Naive B cell (primary cell): ENCODE measurements around the gene IFT20. TPM values are rescaled to one million over a fixed set of nuclear protein-coding genes. Genes with fewer than 3 reads are reported as not detected.
A peak's percentile ranks its signal among the peaks of the same experiment; 100 is the strongest.
"Not testable (repeated sequence)": the region's sequence is repeated elsewhere in the genome, so short reads cannot be mapped to it uniquely, and the experiment has no call there.

Experiments used
- ATAC-seq, 2 donors: fragments of 150-1000 bp; cut with Tn5 transposase; 2 replicates each; pipeline ENCODE4 v1.10.0; 2021; ENCODE audit warnings: low read depth in 2 of 2, mild to moderate bottlenecking in 2 of 2, moderate library complexity in 2 of 2
- DNase-seq: peaks from one replicate; pipeline ENCODE4 v3.0.0; 2022
- H3K27ac Mint-ChIP-seq, 6 donors: one replicate each; pipeline ENCODE4 v1.8.0; 2020 to 2022; ENCODE audit warnings: mild to moderate bottlenecking in 6 of 6, mixed read lengths in 6 of 6, moderate library complexity in 5 of 6, inconsistent platforms in 2 of 6
- H3K27me3 Mint-ChIP-seq, 3 donors: one replicate each; pipeline ENCODE4 v1.8.0; 2021 to 2022; ENCODE audit warnings: mixed read lengths in 3 of 3, mild to moderate bottlenecking in 1 of 3
- H3K36me3 Mint-ChIP-seq, 2 donors: one replicate each; pipeline ENCODE4 v1.8.0; 2020 to 2022; ENCODE audit warnings: mixed read lengths in 2 of 2, inconsistent platforms in 1 of 2, mild to moderate bottlenecking in 1 of 2
- H3K4me1 Mint-ChIP-seq, 3 donors: one replicate each; pipeline ENCODE4 v1.8.0; 2020 to 2022; ENCODE audit warnings: mixed read lengths in 3 of 3, inconsistent platforms in 1 of 3, mild to moderate bottlenecking in 1 of 3, moderate library complexity in 1 of 3
- H3K4me3 Mint-ChIP-seq, 8 donors: one replicate each; pipeline ENCODE4 v1.8.0; 2020 to 2022; ENCODE audit warnings: mild to moderate bottlenecking in 8 of 8, mixed read lengths in 8 of 8, moderate library complexity in 8 of 8, inconsistent platforms in 2 of 8
- H3K9me3 Mint-ChIP-seq, 7 donors: one replicate each; pipeline ENCODE4 v1.8.0; 2020 to 2022; ENCODE audit warnings: mixed read lengths in 7 of 7, mild to moderate bottlenecking in 5 of 7, inconsistent platforms in 2 of 7, moderate library complexity in 1 of 7
- polyA plus RNA-seq, 6 donors: library from polyadenylated mRNA; unstranded; fragments of 300-500 nt; fragmentation: Illumina TruSeq; gene quantifications; one replicate each; pipeline ENCODE4 v1.2.3, GENCODE V29; 2021; ENCODE audit warnings: low read depth in 6 of 6

IFT20 gene
- polyA plus RNA-seq, 6 donors from 2014 or later, result 41.5 to 53.9 (median 49.3) TPM

- H3K27ac Mint-ChIP-seq, result peak overlapping the region in 1 of 6 donors; percentile 3
These were observed 13.7 kb upstream of the IFT20 start for GRCh38 chr17:28348979-28349378.

DNA sequence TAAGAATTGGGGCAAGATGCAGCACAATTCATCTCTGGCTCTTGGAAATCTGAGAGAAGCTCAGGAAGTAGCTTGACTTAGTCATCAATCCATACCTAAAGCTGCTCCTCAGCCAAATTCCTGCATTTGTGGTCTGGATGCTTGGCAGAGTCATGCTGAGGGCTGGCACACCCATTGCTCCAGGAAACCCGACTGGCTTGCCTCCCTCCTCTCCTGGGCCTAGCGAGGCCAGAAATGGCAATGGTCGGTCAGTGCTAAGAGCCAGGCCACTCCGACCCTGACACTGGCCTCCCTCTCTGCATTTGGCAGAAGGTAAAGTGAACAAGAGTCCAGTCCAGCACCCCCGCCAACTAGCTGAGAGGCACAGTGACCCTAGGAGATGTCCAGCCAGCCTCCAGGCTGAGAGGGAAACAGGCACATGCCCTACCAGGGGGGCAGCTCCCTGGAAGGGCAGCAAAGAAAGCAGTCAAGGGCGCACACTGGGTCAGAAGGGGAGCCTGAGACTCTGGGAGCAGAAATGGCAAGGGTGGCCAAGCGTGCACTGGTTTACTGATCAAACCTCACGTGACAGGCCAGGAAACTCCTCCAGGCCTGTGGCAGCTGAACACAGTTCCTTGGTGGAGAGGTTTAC is 12.1 kb upstream of the IFT20 start:
- DNase-seq (no peak), ATAC-seq (no peak)
- no peaks in the 10 kb centered on the region for H3K9me3 Mint-ChIP-seq
- H3K36me3 Mint-ChIP-seq, result peaks cover 0 to 4% of the 10 kb centered on the region in 2 donors
- peaks cover 0 to 4% (median 2%) of the 10 kb centered on the region in 3 donors for H3K4me1 Mint-ChIP-seq
- no peak overlapping the region for H3K4me3 Mint-ChIP-seq
- H3K27ac Mint-ChIP-seq, result peak overlapping the region in 1 of 6 donors; percentile 9
- H3K27me3 Mint-ChIP-seq, result no peaks in the 10 kb centered on the region

More at GRCh38 chr17:28348979-28349378, 13.7 kb upstream of the IFT20 start:
- no peak for DNase-seq
- H3K9me3 Mint-ChIP-seq, result no peaks in the 10 kb centered on the region
- H3K36me3 Mint-ChIP-seq, result peaks cover 0 to 4% of the 10 kb centered on the region in 2 donors
- no peaks in the 10 kb centered on the region for H3K27me3 Mint-ChIP-seq
- no peak for ATAC-seq
- H3K4me1 Mint-ChIP-seq, result peaks cover 0 to 4% (median 2%) of the 10 kb centered on the region in 3 donors
- no peak overlapping the region for H3K4me3 Mint-ChIP-seq

DNA sequence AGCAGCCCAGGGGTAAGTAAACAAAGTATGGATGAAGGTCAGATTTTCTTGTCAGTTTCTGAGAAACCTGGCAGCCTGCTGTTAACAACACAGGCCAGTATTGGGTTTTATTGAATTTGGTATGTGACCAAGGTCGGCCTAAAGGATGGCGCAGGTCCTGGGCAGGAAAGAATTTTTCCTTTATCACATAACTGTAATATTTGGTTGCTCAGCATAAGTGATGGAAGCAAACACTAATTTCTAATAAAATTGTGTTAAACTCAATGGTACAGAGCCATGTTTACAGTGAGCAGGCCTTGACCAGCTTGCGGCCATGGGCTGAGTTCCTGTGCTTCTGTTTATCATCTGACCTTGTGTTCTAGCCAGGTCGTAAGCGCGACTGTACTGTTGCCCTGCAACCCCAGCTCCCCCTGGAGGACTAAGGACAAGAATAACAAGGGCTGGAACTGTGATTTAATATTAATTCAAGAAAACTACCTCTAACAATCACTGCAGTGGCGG is 11.5 kb upstream of the IFT20 start:
- no peak overlapping the region for H3K4me3 Mint-ChIP-seq
- H3K27ac Mint-ChIP-seq, result peak overlapping the region in 1 of 6 donors; percentile 9
- DNase-seq (no peak), ATAC-seq (no peak)
- peaks cover 0 to 4% of the 10 kb centered on the region in 2 donors for H3K36me3 Mint-ChIP-seq
- H3K4me1 Mint-ChIP-seq, result peaks cover 0 to 4% (median 2%) of the 10 kb centered on the region in 3 donors
- no peaks in the 10 kb centered on the region for H3K27me3 Mint-ChIP-seq
- H3K9me3 Mint-ChIP-seq, result no peaks in the 10 kb centered on the region

DNA sequence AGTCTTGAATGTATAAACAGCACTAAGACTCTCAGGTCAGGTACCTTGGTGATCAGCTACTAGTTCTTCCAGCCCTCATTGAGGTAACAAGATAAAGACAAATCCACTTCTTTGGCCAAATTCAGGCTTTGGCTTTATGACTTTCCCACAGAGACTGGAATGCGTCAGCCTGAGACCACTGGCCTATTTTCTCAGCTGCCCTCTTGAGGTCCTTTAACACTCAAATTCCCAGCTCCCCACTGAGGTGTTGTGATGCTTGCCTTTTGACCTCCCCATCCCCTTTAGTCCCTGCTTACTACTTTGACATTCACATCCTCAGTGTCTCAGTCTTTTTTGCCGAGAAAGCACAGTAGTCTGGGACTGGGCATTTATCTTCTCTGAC is 10.9 kb upstream of the IFT20 start:
- Mint-ChIP-seq H3K27ac (peak overlapping the region in 2 of 6 donors; percentile 9 to 20), H3K4me3 (no peak overlapping the region), H3K9me3 (no peaks in the 10 kb centered on the region), H3K4me1 (peaks cover 0 to 4% (median 2%) of the 10 kb centered on the region in 3 donors), H3K36me3 (peaks cover 0 to 4% of the 10 kb centered on the region in 2 donors), H3K27me3 (no peaks in the 10 kb centered on the region)
- DNase-seq (no peak), ATAC-seq (no peak)

- Mint-ChIP-seq H3K27ac (peak overlapping the region in 1 of 6 donors; percentile 47), H3K9me3 (no peaks in the 10 kb centered on the region), H3K4me3 (no peak overlapping the region), H3K4me1 (peaks cover 0 to 2% (median 0%) of the 10 kb centered on the region in 3 donors), H3K36me3 (peaks cover 0 to 4% of the 10 kb centered on the region in 2 donors), H3K27me3 (no peaks in the 10 kb centered on the region)
- no peak for DNase-seq
- ATAC-seq, result no peak
These were observed 10.3 kb upstream of the IFT20 start for GRCh38 chr17:28345419-28346198.

- DNase-seq (no peak), ATAC-seq (no peak)
- Mint-ChIP-seq H3K4me3 (no peak overlapping the region), H3K9me3 (no peaks in the 10 kb centered on the region), H3K27me3 (no peaks in the 10 kb centered on the region), H3K27ac (peak overlapping the region in 1 of 6 donors; percentile 50), H3K4me1 (peaks cover 0 to under 1% (median 0%) of the 10 kb centered on the region in 3 donors), H3K36me3 (no peaks in the 10 kb centered on the region)
These were observed 9.2 kb upstream of the IFT20 start for GRCh38 chr17:28344435-28344901.

DNA sequence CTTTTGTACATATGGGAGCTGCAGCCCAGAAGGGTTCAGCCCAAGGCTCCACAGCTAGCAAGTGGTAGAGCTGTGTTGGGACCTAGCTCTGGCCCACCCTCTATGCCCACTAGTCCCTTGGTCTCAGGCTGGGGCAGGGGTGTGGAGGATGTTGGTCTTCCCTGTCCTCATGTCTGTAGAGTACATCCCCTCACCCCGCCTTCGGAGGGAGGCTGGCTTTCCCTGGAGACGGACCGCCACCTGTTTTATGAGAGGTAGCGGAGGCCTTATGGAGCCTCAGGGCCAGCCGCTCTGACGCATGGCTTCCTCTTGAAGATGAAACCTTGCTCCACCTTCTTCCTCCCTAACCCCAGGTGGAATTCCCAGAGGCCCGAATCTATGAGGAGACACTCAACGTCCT is 8.7 kb upstream of the IFT20 start:
- H3K9me3 Mint-ChIP-seq, result no peaks in the 10 kb centered on the region
- peak overlapping the region in 1 of 6 donors; percentile 50 for H3K27ac Mint-ChIP-seq
- H3K36me3 Mint-ChIP-seq, result no peaks in the 10 kb centered on the region
- H3K27me3 Mint-ChIP-seq, result no peaks in the 10 kb centered on the region
- ATAC-seq (no peak), DNase-seq (no peak)
- no peak overlapping the region for H3K4me3 Mint-ChIP-seq
- H3K4me1 Mint-ChIP-seq, result peaks cover 0 to 4% (median 0%) of the 10 kb centered on the region in 3 donors

DNA sequence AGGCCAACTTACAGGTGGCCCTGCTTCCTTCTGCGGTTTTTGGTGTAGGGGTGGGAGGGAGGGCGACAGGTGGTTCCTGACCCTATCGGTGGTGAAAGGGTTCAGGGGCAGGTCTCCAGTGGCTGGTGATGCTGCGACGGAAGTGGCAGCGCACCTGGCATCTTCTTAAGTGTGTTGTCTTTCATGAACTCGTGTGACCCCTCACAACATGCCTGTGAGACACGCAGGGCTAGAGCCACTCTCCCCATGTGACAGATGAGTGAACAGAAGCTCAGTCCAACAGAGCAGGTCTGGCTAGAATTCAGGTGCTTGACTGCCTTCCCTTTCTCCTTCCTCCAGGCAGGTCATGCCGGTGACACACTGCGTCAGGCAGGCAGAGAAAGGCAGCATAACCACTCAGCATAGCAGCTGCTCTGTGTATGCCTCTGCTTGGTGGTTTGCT is 8.2 kb upstream of the IFT20 start:
- peak overlapping the region in 1 of 8 donors; percentile 42 for H3K4me3 Mint-ChIP-seq
- H3K27me3 Mint-ChIP-seq, result no peaks in the 10 kb centered on the region
- DNase-seq (no peak), ATAC-seq (no peak)
- no peak overlapping the region for H3K27ac Mint-ChIP-seq
- H3K4me1 Mint-ChIP-seq, result peaks cover under 1 to 6% (median 2%) of the 10 kb centered on the region in 3 donors
- no peaks in the 10 kb centered on the region for H3K9me3 Mint-ChIP-seq
- no peaks in the 10 kb centered on the region for H3K36me3 Mint-ChIP-seq

GRCh38 chr17:28342313-28342712 is 7.0 kb upstream of the IFT20 start:
- no peaks in the 10 kb centered on the region for H3K36me3 Mint-ChIP-seq
- ATAC-seq (no peak), DNase-seq (no peak)
- peak overlapping the region in 2 of 6 donors; percentile 47 to 76 for H3K27ac Mint-ChIP-seq
- H3K9me3 Mint-ChIP-seq, result no peaks in the 10 kb centered on the region
- H3K4me1 Mint-ChIP-seq, result peaks cover 10 to 15% (median 14%) of the 10 kb centered on the region in 3 donors
- H3K4me3 Mint-ChIP-seq, result no peak overlapping the region
- no peaks in the 10 kb centered on the region for H3K27me3 Mint-ChIP-seq

- H3K36me3 Mint-ChIP-seq, result no peaks in the 10 kb centered on the region
These were observed 6.2 kb upstream of the IFT20 start for GRCh38 chr17:28341516-28341915.

GRCh38 chr17:28340374-28340773 is 5.1 kb upstream of the IFT20 start:
- Mint-ChIP-seq H3K27me3 (no peaks in the 10 kb centered on the region), H3K4me3 (no peak overlapping the region), H3K9me3 (no peaks in the 10 kb centered on the region), H3K27ac (no peak overlapping the region), H3K36me3 (no peaks in the 10 kb centered on the region), H3K4me1 (peaks cover 22 to 33% (median 30%) of the 10 kb centered on the region in 3 donors)
- DNase-seq (no peak), ATAC-seq (no peak)

More at GRCh38 chr17:28341516-28341915, 6.2 kb upstream of the IFT20 start:
- ATAC-seq, result no peak
- peak overlapping the region in 1 of 6 donors; percentile 47 for H3K27ac Mint-ChIP-seq
- no peaks in the 10 kb centered on the region for H3K9me3 Mint-ChIP-seq
- H3K27me3 Mint-ChIP-seq, result no peaks in the 10 kb centered on the region
- no peak for DNase-seq
- no peak overlapping the region for H3K4me3 Mint-ChIP-seq
- peaks cover 16 to 22% (median 22%) of the 10 kb centered on the region in 3 donors for H3K4me1 Mint-ChIP-seq

- Mint-ChIP-seq H3K4me1 (peaks cover 28 to 42% (median 40%) of the 10 kb centered on the region in 3 donors), H3K27ac (no peak overlapping the region), H3K27me3 (no peaks in the 10 kb centered on the region), H3K9me3 (no peaks in the 10 kb centered on the region), H3K36me3 (no peaks in the 10 kb centered on the region), H3K4me3 (peak overlapping the region in 2 of 8 donors; percentile 18 to 20)
- no peak for ATAC-seq
- DNase-seq, result no peak
These were observed 4.2 kb upstream of the IFT20 start for GRCh38 chr17:28339431-28339830.

DNA sequence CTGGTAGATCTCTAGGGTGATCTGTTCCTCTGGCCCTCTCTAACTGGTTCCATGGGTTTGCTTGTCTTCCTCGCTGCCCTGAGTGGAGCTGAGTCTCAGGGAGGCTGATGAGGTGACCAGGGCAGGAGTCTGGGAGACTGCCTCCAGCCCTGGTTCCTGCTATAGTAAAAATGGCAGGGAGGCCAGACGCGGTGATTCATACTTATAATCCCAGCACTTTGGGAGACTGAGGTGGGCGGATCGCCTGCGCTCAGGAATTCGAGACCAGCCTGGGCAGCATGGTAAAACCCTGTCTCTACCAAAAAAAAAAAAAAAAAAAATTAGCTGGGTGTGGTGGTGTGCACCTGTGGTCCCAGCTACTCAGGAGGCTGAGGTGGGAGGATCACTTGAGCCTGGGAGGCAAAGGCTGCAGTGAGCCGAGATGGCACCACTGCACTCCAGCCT is 3.5 kb upstream of the IFT20 start:
- H3K36me3 Mint-ChIP-seq, DNase-seq, H3K27me3 Mint-ChIP-seq, ATAC-seq, H3K9me3 Mint-ChIP-seq: not testable (repeated sequence)
- Mint-ChIP-seq H3K4me3 (peak overlapping the region in 1 of 8 donors; percentile 92), H3K4me1 (peaks cover 34 to 49% (median 46%) of the 10 kb centered on the region in 3 donors), H3K27ac (peak overlapping the region in 2 of 6 donors; percentile 29 to 44)
